ENCODE data around the gene SPECC1. TPM values are rescaled to one million over a fixed set of nuclear protein-coding genes. Genes with fewer than 3 reads are reported as not detected.

SPECC1 gene
- total RNA-seq, 2 donors from 2014 or later: 15.8 to 17.4 TPM

- TF ChIP-seq POLR2A (IDR thresholded peaks at IDR 0.05): no peak
- TF ChIP-seq CTCF (IDR thresholded peaks at IDR 0.05): no peak
- H3K4me1 ChIP-seq: no peaks in the 10 kb centered on the region
- intact Hi-C loops (cut with DNase I): no loop called here
These were observed 99.9 kb downstream of the SPECC1 start for GRCh38 chr17:20109076-20109475.

GRCh38 chr17:20111538-20111937 is 102.4 kb downstream of the SPECC1 start:
- intact Hi-C loops (cut with DNase I): loop anchor here (5.0 kb wide), 1 partner anchor 109 kb away; no protein-coding TSS in a partner anchor
- Histone ChIP-seq H3K36me3 (replicated peaks in 1 of 2; ENCODE audit: insufficient read depth in 1 of 2, low read depth in 2 of 2) (no peaks in the 10 kb centered on the region), H3K4me1 (no peaks in the 10 kb centered on the region), H3K27ac (no peak overlapping the region), H3K27me3 (no peaks in the 10 kb centered on the region), H3K9me3 (no peaks in the 10 kb centered on the region), H3K4me3 (no peak overlapping the region)
- DNase-seq (no peak), ATAC-seq (no peak)
- WGBS, 2 donors: 66 to 74% methylated on average over 10 of the region's 10 CpGs
- no peak for TF ChIP-seq CTCF (IDR thresholded peaks at IDR 0.05)
- no peak for TF ChIP-seq POLR2A (IDR thresholded peaks at IDR 0.05)

More at GRCh38 chr17:20109076-20109475, 99.9 kb downstream of the SPECC1 start:
- Histone ChIP-seq H3K9me3 (no peaks in the 10 kb centered on the region), H3K36me3 (replicated peaks in 1 of 2; ENCODE audit: insufficient read depth in 1 of 2, low read depth in 2 of 2) (no peaks in the 10 kb centered on the region), H3K27me3 (no peaks in the 10 kb centered on the region), H3K27ac (no peak overlapping the region), H3K4me3 (no peak overlapping the region)
- no peak for ATAC-seq
- DNase-seq: no peak
- WGBS, 2 donors: 90 to 92% methylated on average over 5 of the region's 5 CpGs

DNA sequence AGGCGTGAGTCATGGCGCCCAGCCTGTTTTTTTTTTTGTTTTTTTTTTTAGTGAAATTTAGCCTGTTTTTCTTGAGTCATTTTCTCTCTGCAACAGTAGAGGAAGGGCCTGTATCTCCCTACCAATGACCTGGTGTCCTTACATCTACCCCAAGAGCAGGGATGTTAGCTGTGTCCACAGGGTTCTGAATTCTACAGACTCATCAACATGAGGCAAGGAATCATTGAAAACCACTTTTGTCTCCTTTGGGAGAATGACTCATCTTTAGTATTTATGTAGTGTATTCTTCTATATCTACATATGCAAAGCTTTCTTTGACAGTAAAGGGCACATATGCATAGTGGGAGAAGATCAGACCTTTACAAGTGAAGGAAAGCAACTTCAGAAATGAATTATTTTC is 105.3 kb downstream of the SPECC1 start:
- 80 to 88% methylated on average over 2 of the region's 2 CpGs for WGBS, 2 donors
- no peak overlapping the region for H3K27ac ChIP-seq
- H3K36me3 ChIP-seq (replicated peaks in 1 of 2; ENCODE audit: insufficient read depth in 1 of 2, low read depth in 2 of 2): no peaks in the 10 kb centered on the region
- no peaks in the 10 kb centered on the region for H3K9me3 ChIP-seq
- no peaks in the 10 kb centered on the region for H3K4me1 ChIP-seq
- no peak for DNase-seq
- intact Hi-C loops (cut with DNase I): loop anchor here (5.0 kb wide), 1 partner anchor 112 kb away; no protein-coding TSS in a partner anchor
- H3K27me3 ChIP-seq: no peaks in the 10 kb centered on the region
- no peak for TF ChIP-seq POLR2A (IDR thresholded peaks at IDR 0.05)
- TF ChIP-seq CTCF (IDR thresholded peaks at IDR 0.05): no peak
- no peak for ATAC-seq
- no peak overlapping the region for H3K4me3 ChIP-seq

GRCh38 chr17:20116683-20117309 is 107.6 kb downstream of the SPECC1 start:
- TF ChIP-seq POLR2A (IDR thresholded peaks at IDR 0.05): no peak
- peak in 6 of 7 experiments; percentile 36 to 65 (median 47) for TF ChIP-seq CTCF (IDR thresholded peaks at IDR 0.05)
- peak; percentile 42 to 65 (median 52) for DNase-seq
- intact Hi-C loops (cut with DNase I): loop anchor here (5.0 kb wide), 1 partner anchor 124 kb away; no protein-coding TSS in a partner anchor
- H3K27ac ChIP-seq: no peak overlapping the region
- no peaks in the 10 kb centered on the region for H3K9me3 ChIP-seq
- peak; percentile 48 for ATAC-seq
- no peaks in the 10 kb centered on the region for H3K27me3 ChIP-seq
- H3K4me1 ChIP-seq: peaks cover under 1% of the 10 kb centered on the region
- H3K36me3 ChIP-seq (replicated peaks in 1 of 2; ENCODE audit: insufficient read depth in 1 of 2, low read depth in 2 of 2): no peaks in the 10 kb centered on the region
- WGBS, 2 donors: 8 to 14% methylated on average over 8 of the region's 8 CpGs
- no peak overlapping the region for H3K4me3 ChIP-seq

DNA sequence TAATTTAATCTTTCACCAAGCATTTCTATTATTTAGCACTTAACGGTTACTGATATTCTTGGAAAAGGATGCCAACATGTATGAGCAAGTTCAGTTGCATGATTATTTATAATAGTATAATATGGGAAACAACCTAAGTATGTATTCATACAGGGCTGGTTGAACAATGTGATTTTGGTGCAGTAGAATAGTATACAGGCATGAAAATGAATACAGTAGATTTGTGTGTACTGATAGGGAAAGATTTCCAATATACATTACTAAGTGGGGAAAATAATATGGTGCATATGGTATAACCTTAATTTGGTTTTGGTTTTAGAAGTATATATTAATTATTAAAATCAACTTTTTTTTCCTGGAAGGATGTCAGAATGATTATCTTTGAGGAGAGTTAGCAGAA is 109.1 kb downstream of the SPECC1 start:
- no peaks in the 10 kb centered on the region for H3K36me3 ChIP-seq (replicated peaks in 1 of 2; ENCODE audit: insufficient read depth in 1 of 2, low read depth in 2 of 2)
- no peaks in the 10 kb centered on the region for H3K27me3 ChIP-seq
- DNase-seq (no peak), ATAC-seq (no peak)
- no peak overlapping the region for H3K27ac ChIP-seq
- H3K4me1 ChIP-seq: peaks cover 5% of the 10 kb centered on the region
- intact Hi-C loops (cut with DNase I): loop anchor here (5.0 kb wide), 1 partner anchor 126 kb away; no protein-coding TSS in a partner anchor
- H3K4me3 ChIP-seq: no peak overlapping the region
- WGBS, 2 donors: 83 to 87% methylated on average over 1 of the region's 1 CpG
- no peak for TF ChIP-seq POLR2A (IDR thresholded peaks at IDR 0.05)
- no peak for TF ChIP-seq CTCF (IDR thresholded peaks at IDR 0.05)
- no peaks in the 10 kb centered on the region for H3K9me3 ChIP-seq
